Tibial nerve (tissue), 3 donors: Measurements from ENCODE around the gene POMGNT1.

Source experiments
- CTCF ChIP-seq, 5 experiments: fragments of 200-600 bp in 3 of 5; fragments of 450-650 bp in 2 of 5; sonication (generic) in 3 of 5; IDR thresholded peaks; one replicate each; pipeline ENCODE4 v1.5.1; 2016 to 2019; ENCODE audit warnings: antibody characterized with exemption in 5 of 5, mild to moderate bottlenecking in 3 of 5, moderate library complexity in 2 of 5
- POLR2A ChIP-seq, 2 donors: fragments of 450-650 bp; IDR thresholded peaks; one replicate each; pipeline ENCODE4 v1.6.1; 2017; ENCODE audit warnings: antibody characterized with exemption in 2 of 2, mild to moderate bottlenecking in 2 of 2, moderate library complexity in 2 of 2

GRCh38 chr1:46205141-46205540 is 6.9 kb upstream of the POMGNT1 start:
- TF ChIP-seq CTCF (IDR thresholded peaks at IDR 0.05) (no peak), POLR2A (IDR thresholded peaks at IDR 0.05) (no peak)
